Measurements from ENCODE around the gene CACNA2D1.
"Not testable (repeated sequence)": the region's sequence is repeated elsewhere in the genome, so short reads cannot be mapped to it uniquely, and the experiment has no call there.

Gene CACNA2D1

GRCh38 chr7:82156893-82157292 lies 286.7 kb downstream of the CACNA2D1 start:
- no peak for DNase-seq

- DNase-seq: no peak
These were observed 287.4 kb downstream of the CACNA2D1 start for GRCh38 chr7:82156168-82156567.

GRCh38 chr7:82154728-82155127 lies 288.8 kb downstream of the CACNA2D1 start:
- DNase-seq: no peak

- DNase-seq: no peak
These were observed 289.8 kb downstream of the CACNA2D1 start for GRCh38 chr7:82153776-82154175.

- no peak for DNase-seq
These were observed 290.7 kb downstream of the CACNA2D1 start for GRCh38 chr7:82152858-82153257.

- no peak for DNase-seq
These were observed 297.1 kb downstream of the CACNA2D1 start for GRCh38 chr7:82146491-82146890.

GRCh38 chr7:82142263-82142864 lies 301.2 kb downstream of the CACNA2D1 start:
- no peak for DNase-seq

GRCh38 chr7:82141427-82141826 lies 302.1 kb downstream of the CACNA2D1 start:
- DNase-seq: no peak

GRCh38 chr7:82140608-82141007 lies 303.0 kb downstream of the CACNA2D1 start:
- not testable (repeated sequence) for DNase-seq

- DNase-seq: no peak
These were observed 312.4 kb downstream of the CACNA2D1 start for GRCh38 chr7:82131215-82131614.

GRCh38 chr7:82129091-82129490 lies 314.5 kb downstream of the CACNA2D1 start:
- no peak for DNase-seq

- DNase-seq: no peak
These were observed 315.0 kb downstream of the CACNA2D1 start for GRCh38 chr7:82128546-82128945.

- DNase-seq: no peak
These were observed 317.0 kb downstream of the CACNA2D1 start for GRCh38 chr7:82126576-82126975.

GRCh38 chr7:82124445-82124844 lies 319.1 kb downstream of the CACNA2D1 start:
- DNase-seq: no peak

- no peak for DNase-seq
These were observed 321.3 kb downstream of the CACNA2D1 start for GRCh38 chr7:82122275-82122674.

GRCh38 chr7:82114237-82114636 lies 329.3 kb downstream of the CACNA2D1 start:
- no peak for DNase-seq

GRCh38 chr7:82110146-82110840 lies 333.3 kb downstream of the CACNA2D1 start:
- DNase-seq: no peak

GRCh38 chr7:82109288-82109687 lies 334.3 kb downstream of the CACNA2D1 start:
- no peak for DNase-seq

GRCh38 chr7:82106201-82106600 lies 337.4 kb downstream of the CACNA2D1 start:
- no peak for DNase-seq

- DNase-seq: no peak
These were observed 338.1 kb downstream of the CACNA2D1 start for GRCh38 chr7:82105463-82105862.

- no peak for DNase-seq
These were observed 345.2 kb downstream of the CACNA2D1 start for GRCh38 chr7:82098414-82098813.

- no peak for DNase-seq
These were observed 352.4 kb downstream of the CACNA2D1 start for GRCh38 chr7:82091126-82091684.

GRCh38 chr7:82087099-82087498 lies 356.5 kb downstream of the CACNA2D1 start:
- DNase-seq: no peak

GRCh38 chr7:82085116-82085515 lies 358.5 kb downstream of the CACNA2D1 start:
- DNase-seq: no peak
